HCT116 (cell line): ENCODE data around the gene DNAJC5.

Source experiments
- EZH2phosphoT487 ChIP-seq: fragments of 200-600 bp; IDR thresholded peaks from 2 replicates; pipeline ENCODE4 v1.6.1; 2018; ENCODE audit warnings: antibody characterized with exemption, borderline replicate concordance
- POLR2A ChIP-seq: IDR thresholded peaks from 2 replicates; pipeline ENCODE4 v1.7.0; 2011; ENCODE audit warnings: borderline replicate concordance; ENCODE audit not compliant: insufficient read depth, insufficient read length; ENCODE audit errors: extremely low read depth
- POLR2AphosphoS5 ChIP-seq: IDR thresholded peaks from 2 replicates; pipeline ENCODE4 v1.6.1; 2011; ENCODE audit warnings: mild to moderate bottlenecking, low read depth, low read length, moderate library complexity
- ZFX ChIP-seq: fragments of 450-650 bp; IDR thresholded peaks from 2 replicates; pipeline ENCODE4 v1.6.1; 2017
- TF ChIP-seq, protein P1 (sequence below), 3 experiments: fragments of 200-600 bp in 1 of 3; sonication (generic) in 1 of 3; IDR thresholded peaks in 2 of 3; conservative IDR thresholded peaks in 1 of 3; 2 replicates each; pipeline ENCODE4 v1.5.1; 2012 to 2017; ENCODE audit warnings: low read depth in 2 of 3, low read length in 2 of 3, antibody characterized with exemption in 1 of 3, borderline replicate concordance in 1 of 3, control low read depth in 1 of 3, mild to moderate bottlenecking in 1 of 3, mixed read lengths in 1 of 3, mixed run types in 1 of 3, moderate library complexity in 1 of 3; ENCODE audit not compliant: insufficient read depth in 1 of 3
- TF ChIP-seq, protein P2 (sequence below): IDR thresholded peaks from 2 replicates; pipeline ENCODE4 v1.6.1; 2012

DNA sequence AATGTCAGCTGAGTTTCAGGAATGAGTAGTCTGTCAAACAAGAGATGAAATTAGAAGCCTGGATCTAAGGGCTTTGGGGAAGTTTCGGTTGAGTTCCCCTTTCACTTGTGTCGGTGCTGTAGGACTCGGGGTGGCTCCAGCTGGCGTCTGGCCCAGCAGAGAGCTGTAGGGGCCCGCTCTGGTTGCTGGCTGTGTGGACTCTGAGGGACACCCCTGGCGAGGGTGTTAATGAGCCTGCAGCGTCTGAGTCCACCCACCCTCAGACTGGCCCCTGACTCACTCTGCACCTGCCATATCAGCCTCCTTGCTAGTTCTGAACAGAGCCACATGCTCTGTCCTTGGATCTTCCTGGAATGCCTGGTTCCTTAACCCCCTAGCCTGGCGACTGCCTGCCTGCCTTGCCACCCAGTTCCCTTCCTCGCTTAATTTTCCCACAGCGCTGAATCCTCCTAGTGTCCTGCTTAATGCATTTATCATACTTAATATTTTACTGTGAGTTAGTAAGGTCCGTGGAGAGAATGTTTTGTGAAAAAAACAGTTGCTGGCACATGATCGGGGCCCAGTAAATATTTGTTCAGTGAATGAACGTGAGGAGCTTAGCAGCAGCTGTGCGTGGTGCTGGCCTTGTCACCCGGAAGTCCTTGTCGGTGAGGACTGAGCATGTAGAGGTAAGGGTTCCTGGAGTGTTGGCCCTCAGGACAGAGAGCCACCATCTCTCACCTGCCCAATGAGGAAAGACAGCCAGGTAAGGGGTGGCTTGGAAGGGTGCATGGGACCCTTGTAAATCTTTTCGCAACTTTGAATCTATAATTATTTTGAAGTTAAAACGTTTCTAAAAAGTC, 1.6 kb downstream of the DNAJC5 start:
- TF ChIP-seq POLR2A (no peak), ZFX (no peak), EZH2phosphoT487 (no peak), POLR2AphosphoS5 (no peak)
- TF ChIP-seq, protein P1, sequence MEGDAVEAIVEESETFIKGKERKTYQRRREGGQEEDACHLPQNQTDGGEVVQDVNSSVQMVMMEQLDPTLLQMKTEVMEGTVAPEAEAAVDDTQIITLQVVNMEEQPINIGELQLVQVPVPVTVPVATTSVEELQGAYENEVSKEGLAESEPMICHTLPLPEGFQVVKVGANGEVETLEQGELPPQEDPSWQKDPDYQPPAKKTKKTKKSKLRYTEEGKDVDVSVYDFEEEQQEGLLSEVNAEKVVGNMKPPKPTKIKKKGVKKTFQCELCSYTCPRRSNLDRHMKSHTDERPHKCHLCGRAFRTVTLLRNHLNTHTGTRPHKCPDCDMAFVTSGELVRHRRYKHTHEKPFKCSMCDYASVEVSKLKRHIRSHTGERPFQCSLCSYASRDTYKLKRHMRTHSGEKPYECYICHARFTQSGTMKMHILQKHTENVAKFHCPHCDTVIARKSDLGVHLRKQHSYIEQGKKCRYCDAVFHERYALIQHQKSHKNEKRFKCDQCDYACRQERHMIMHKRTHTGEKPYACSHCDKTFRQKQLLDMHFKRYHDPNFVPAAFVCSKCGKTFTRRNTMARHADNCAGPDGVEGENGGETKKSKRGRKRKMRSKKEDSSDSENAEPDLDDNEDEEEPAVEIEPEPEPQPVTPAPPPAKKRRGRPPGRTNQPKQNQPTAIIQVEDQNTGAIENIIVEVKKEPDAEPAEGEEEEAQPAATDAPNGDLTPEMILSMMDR (IDR thresholded peaks at IDR 0.05 in 2 of 3, conservative IDR thresholded peaks at IDR 0.05 in 1 of 3; ENCODE audit: borderline replicate concordance in 1 of 3, insufficient read depth in 1 of 3, low read depth in 2 of 3, low read length in 2 of 3), result no peak
- TF ChIP-seq, protein P2, sequence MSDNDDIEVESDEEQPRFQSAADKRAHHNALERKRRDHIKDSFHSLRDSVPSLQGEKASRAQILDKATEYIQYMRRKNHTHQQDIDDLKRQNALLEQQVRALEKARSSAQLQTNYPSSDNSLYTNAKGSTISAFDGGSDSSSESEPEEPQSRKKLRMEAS, result no peak
